ENCODE results near the gene ABHD12. TPM values are rescaled to one million over a fixed set of nuclear protein-coding genes. Genes with fewer than 3 reads are reported as not detected.

The ABHD12 gene
- total and polyA plus RNA-seq, 2 donors (not counting 3 experiments of a cell fraction or from before 2014, with no cell fraction given): 19.2 to 36.0 TPM

DNA sequence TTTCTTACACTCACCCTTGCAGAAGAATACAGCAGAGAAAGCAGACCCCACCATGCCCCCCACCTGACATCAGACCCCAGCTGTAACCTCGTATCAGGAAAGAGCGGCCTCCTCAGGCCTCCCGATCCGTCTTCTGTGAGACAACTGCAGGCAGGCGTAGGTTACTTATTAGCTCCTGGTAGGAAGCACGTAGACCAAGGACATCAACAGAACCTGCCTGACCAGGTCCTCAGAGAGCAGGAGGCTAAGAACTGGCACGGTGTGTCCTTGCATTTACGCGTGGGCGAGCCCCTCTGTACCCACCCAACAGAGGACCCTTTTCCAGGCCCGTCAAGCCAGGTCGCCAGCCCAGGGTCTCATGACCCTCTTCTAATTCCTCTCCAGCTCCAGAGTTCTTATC, 51.0 kb downstream of the ABHD12 start:
- no peak overlapping the region for H3K27ac ChIP-seq (ENCODE audit: insufficient read depth, low read depth, low read length)
- no peak for TF ChIP-seq POLR2A (IDR thresholded peaks at IDR 0.05; ENCODE audit: low read depth, low read length)
- TF ChIP-seq POLR2AphosphoS5 (IDR thresholded peaks at IDR 0.05; ENCODE audit: insufficient read depth, low read depth, low read length): no peak
- TF ChIP-seq GATA2 (IDR thresholded peaks at IDR 0.05; ENCODE audit: insufficient read depth, insufficient read length, low read depth, low read length): no peak
- no peak for TF ChIP-seq EZH2 (IDR thresholded peaks at IDR 0.05; ENCODE audit: borderline replicate concordance, low read depth, low read length, severe bottlenecking)
- TF ChIP-seq, protein P1, sequence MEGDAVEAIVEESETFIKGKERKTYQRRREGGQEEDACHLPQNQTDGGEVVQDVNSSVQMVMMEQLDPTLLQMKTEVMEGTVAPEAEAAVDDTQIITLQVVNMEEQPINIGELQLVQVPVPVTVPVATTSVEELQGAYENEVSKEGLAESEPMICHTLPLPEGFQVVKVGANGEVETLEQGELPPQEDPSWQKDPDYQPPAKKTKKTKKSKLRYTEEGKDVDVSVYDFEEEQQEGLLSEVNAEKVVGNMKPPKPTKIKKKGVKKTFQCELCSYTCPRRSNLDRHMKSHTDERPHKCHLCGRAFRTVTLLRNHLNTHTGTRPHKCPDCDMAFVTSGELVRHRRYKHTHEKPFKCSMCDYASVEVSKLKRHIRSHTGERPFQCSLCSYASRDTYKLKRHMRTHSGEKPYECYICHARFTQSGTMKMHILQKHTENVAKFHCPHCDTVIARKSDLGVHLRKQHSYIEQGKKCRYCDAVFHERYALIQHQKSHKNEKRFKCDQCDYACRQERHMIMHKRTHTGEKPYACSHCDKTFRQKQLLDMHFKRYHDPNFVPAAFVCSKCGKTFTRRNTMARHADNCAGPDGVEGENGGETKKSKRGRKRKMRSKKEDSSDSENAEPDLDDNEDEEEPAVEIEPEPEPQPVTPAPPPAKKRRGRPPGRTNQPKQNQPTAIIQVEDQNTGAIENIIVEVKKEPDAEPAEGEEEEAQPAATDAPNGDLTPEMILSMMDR (IDR thresholded peaks at IDR 0.05; ENCODE audit: extremely low read depth in 1 of 2, insufficient read depth in 1 of 2, low read depth in 1 of 2, low read length in 2 of 2): no peak
- no peak for TF ChIP-seq MAX (IDR thresholded peaks at IDR 0.05; ENCODE audit: insufficient read depth, insufficient read length)
- no peak for TF ChIP-seq MYC (IDR thresholded peaks at IDR 0.05; ENCODE audit: low read depth, low read length)
- TF ChIP-seq FOS (IDR thresholded peaks at IDR 0.05; ENCODE audit: borderline replicate concordance, insufficient read depth, low read length): no peak
- TF ChIP-seq JUN (IDR thresholded peaks at IDR 0.05; ENCODE audit: borderline replicate concordance, insufficient read depth, insufficient read length, low read depth): no peak
- H3K4me2 ChIP-seq (ENCODE audit: insufficient read depth, low read length): no peak overlapping the region
- H3K9ac ChIP-seq (replicated peaks; ENCODE audit: extremely low read depth, insufficient read depth, low read length): no peak overlapping the region
- BruUV-seq (replicated peaks): no TSS peak
- ChIA-PET CTCF (interaction anchor here (0.6 to 6.4 kb wide), 3 partner anchors 51 to 92 kb away, joined by 3 to 65 read pairs (median 3); no protein-coding TSS in a partner anchor), POLR2A (no interaction called here)
- H3K4me1 ChIP-seq (ENCODE audit: control insufficient read depth, extremely low read depth, insufficient read depth, low read length): no peaks in the 10 kb centered on the region
- H3K27me3 ChIP-seq (ENCODE audit: control insufficient read depth in 2 of 2, insufficient read depth in 2 of 2, low read length in 2 of 2): no peaks in the 10 kb centered on the region
- peaks cover 17% of the 10 kb centered on the region for H3K79me2 ChIP-seq (ENCODE audit: control insufficient read depth, insufficient read depth, low read length)
- H4K20me1 ChIP-seq (replicated peaks; ENCODE audit: control insufficient read depth, extremely low read depth, insufficient read depth, low read length): no peaks in the 10 kb centered on the region
- H3K36me3 ChIP-seq (ENCODE audit: control insufficient read depth in 2 of 2, extremely low read depth in 1 of 2, insufficient read depth in 2 of 2, low read length in 2 of 2): no peaks in the 10 kb centered on the region
- FAIRE-seq (no peak), DNase-seq (ENCODE audit: low read depth, low spot score) (no peak)
- no peaks in the 10 kb centered on the region for H3K9me3 ChIP-seq (replicated peaks; ENCODE audit: control insufficient read depth, insufficient read depth, low read length)
- intact Hi-C loops (cut with micrococcal nuclease): no loop called here
- no peaks in the 10 kb centered on the region for H3K9me1 ChIP-seq (replicated peaks; ENCODE audit: control insufficient read depth, extremely low read depth, insufficient read depth, low read length)
- H2AFZ ChIP-seq (ENCODE audit: low read depth, low read length): no peak overlapping the region
- no peak overlapping the region for H3K4me3 ChIP-seq (replicated peaks in 1 of 3; ENCODE audit: insufficient read depth in 1 of 3, low read depth in 1 of 3, low read length in 3 of 3)
- dilution Hi-C loops (cut with MboI; ENCODE audit: extremely low pct_ligation_motif_present, low sequenced_read_pairs): no loop called here
